K562 (cell line): ENCODE measurements around the gene TMIGD2.

ENCODE experiments used
- FOXA1 ChIP-seq: fragments of 450-650 bp; IDR thresholded peaks from 2 replicates; pipeline ENCODE4 v1.6.1; 2016; ENCODE audit warnings: mild to moderate bottlenecking, borderline replicate concordance
- PKNOX1 ChIP-seq: fragments of 450-650 bp; IDR thresholded peaks from 2 replicates; pipeline ENCODE4 v1.6.1; 2016
- TAF15 ChIP-seq: fragments of 200-400 bp; formaldehyde crosslinking; IDR thresholded peaks from 2 replicates; pipeline ENCODE4 v1.6.1; 2017; ENCODE audit warnings: mild to moderate bottlenecking, low read depth, low read length, moderate library complexity

DNA sequence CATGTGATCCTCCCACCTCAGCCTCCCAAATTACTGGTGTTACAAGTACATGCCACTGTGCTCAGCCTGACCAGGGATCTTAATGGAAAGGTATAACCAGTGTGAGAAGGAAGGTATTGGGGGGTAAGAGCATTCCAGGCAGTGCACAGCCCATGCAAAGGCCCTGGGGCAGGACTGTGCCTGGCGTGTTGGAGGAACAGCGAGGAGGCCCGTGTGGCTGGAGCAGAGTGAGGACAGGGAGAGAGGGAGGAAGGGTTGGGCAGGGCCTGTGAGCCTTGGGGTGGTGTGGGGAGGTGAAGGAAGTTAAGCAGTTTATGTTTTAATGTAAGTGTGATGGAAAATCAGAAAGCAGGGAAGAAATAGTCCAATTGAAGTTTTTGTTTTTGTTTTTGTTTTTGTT, 1.6 kb downstream of the TMIGD2 start:
- TF ChIP-seq TAF15 (no peak), PKNOX1 (no peak), FOXA1 (no peak)
